Measurements from ENCODE around the gene ACP4.

Gene ACP4

GRCh38 chr19:50843701-50844221 lies 53.5 kb downstream of the ACP4 start:
- no peak for DNase-seq (ENCODE audit: low spot score)

DNA sequence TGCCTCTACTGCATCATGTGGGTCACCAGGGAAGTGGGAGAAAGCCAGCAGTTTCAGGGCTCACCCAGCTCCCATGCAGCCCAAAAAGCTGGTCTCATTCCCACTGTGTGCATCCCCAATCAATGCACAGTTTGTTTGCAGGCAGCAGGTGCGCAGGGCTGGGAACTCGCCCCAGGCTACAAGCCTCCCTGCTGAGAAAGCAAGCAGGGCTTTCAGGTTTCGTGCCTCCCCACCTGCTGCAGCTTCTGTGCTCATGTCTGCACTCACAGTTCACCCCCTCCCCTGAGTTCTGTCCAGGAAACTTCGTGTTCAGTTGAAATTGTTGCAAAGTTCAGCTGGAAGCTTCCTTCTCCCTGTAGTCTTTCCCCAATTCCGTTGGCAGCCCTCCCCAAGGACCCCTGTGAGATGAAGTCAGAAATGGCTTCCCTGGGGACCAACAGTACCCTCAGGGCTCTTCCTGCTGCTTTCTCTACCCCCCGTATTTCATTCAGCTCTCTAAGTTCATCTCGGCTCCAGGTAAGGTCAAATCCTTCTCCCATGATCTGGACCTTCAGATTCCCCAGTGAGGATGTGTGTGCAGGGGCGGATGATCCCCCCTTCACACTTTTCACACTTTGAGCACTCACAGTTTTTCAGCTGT lies 54.2 kb downstream of the ACP4 start:
- no peak for DNase-seq (ENCODE audit: low spot score)

Small RNAs within 50 kb of the gene (small RNA-seq; reads per million reads assigned to genes)
- gene SNORD88A (19.6 to 317 reads per million in 2 experiments), gene SNORD88B (0 reads per million in 2 experiments), gene SNORD88C (0 reads per million in 2 experiments)

Measured in SK-N-DZ (cell line).